Mesothelial cell of epicardium (in vitro differentiated cells): ENCODE measurements around the gene DTNB. TPM values are rescaled to one million over a fixed set of nuclear protein-coding genes. Genes with fewer than 3 reads are reported as not detected.

Source experiments
- DNase-seq, 2 experiments: peaks; one replicate each; pipeline ENCODE4 v3.0.0; 2021; ENCODE audit warnings: low spot score in 2 of 2; ENCODE audit not compliant: unreplicated experiment in 2 of 2
- H3K27ac Mint-ChIP-seq: 2 replicates; pipeline ENCODE4 v1.8.0; 2021; ENCODE audit warnings: mixed read lengths
- H3K27me3 Mint-ChIP-seq: 2 replicates; pipeline ENCODE4 v1.8.0; 2021; ENCODE audit warnings: low read depth, mixed read lengths
- H3K36me3 Mint-ChIP-seq: 2 replicates; pipeline ENCODE4 v1.8.0; 2021; ENCODE audit warnings: mixed read lengths
- H3K4me1 Mint-ChIP-seq: 2 replicates; pipeline ENCODE4 v1.8.0; 2021; ENCODE audit warnings: mixed read lengths
- H3K4me3 Mint-ChIP-seq: 2 replicates; pipeline ENCODE4 v1.8.0; 2021; ENCODE audit warnings: mild to moderate bottlenecking, moderate library complexity, mixed read lengths
- H3K9me3 Mint-ChIP-seq: 2 replicates; pipeline ENCODE4 v1.8.0; 2021; ENCODE audit warnings: mixed read lengths
- total RNA-seq: library from RNA; stranded (reverse); gene quantifications from 3 replicates; pipeline ENCODE4 v1.2.1, GENCODE V29; 2021
- TF ChIP-seq, protein P1 (sequence below): fragments of 200-600 bp; sonication (generic); IDR thresholded peaks from one replicate; pipeline ENCODE4 v1.5.0; 2021; ENCODE audit warnings: antibody characterized with exemption; ENCODE audit not compliant: unreplicated experiment

Gene DTNB
- total RNA-seq, 1 donor from 2014 or later = 36.3 TPM

DNA sequence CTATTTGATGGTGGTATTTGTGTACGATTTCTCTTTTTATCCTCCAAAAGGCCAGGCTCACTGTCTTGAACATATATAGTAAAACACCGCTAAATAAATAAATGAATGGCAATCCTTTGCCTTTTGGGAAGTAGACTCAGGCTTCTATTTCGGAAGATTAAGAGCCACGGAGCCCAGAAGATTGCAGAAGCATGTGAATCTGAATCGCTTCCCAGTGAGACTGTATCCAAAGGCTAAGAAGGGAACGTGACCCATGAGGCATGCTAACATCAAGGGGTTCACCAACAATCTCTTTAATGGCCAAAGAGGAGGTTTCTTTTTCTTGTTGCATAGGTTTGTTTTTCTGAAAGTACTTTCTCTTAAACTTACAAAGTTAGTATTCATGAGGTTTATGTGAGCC is 261.6 kb downstream of the DTNB start:
- no peaks in the 10 kb centered on the region for H3K4me1 Mint-ChIP-seq
- no peak overlapping the region for H3K4me3 Mint-ChIP-seq
- no peaks in the 10 kb centered on the region for H3K27me3 Mint-ChIP-seq
- H3K36me3 Mint-ChIP-seq = peaks cover 5% of the 10 kb centered on the region
- no peak overlapping the region for H3K27ac Mint-ChIP-seq
- TF ChIP-seq, protein P1, sequence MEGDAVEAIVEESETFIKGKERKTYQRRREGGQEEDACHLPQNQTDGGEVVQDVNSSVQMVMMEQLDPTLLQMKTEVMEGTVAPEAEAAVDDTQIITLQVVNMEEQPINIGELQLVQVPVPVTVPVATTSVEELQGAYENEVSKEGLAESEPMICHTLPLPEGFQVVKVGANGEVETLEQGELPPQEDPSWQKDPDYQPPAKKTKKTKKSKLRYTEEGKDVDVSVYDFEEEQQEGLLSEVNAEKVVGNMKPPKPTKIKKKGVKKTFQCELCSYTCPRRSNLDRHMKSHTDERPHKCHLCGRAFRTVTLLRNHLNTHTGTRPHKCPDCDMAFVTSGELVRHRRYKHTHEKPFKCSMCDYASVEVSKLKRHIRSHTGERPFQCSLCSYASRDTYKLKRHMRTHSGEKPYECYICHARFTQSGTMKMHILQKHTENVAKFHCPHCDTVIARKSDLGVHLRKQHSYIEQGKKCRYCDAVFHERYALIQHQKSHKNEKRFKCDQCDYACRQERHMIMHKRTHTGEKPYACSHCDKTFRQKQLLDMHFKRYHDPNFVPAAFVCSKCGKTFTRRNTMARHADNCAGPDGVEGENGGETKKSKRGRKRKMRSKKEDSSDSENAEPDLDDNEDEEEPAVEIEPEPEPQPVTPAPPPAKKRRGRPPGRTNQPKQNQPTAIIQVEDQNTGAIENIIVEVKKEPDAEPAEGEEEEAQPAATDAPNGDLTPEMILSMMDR = no peak
- H3K9me3 Mint-ChIP-seq = no peaks in the 10 kb centered on the region
- no peak for DNase-seq

DNA sequence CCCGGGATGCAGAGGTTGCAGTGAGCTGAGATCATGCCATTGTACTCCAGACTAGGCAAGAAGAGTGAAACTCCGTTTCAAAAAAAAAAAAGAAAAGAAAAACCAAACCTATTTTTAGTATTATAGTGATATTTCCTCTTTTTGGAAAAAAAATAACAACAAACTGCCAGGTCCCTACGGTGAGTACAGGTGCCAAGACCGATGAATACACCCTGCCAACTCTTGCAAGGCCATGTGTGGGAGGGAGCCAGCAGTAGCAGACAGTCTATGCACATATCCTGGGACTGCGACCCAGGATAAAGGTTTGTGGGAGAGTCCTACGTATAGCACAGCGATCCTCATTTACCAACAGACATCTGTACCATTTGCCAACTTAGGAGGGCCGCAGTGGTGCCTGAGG is 262.1 kb downstream of the DTNB start:
- no peak overlapping the region for H3K4me3 Mint-ChIP-seq
- no peaks in the 10 kb centered on the region for H3K4me1 Mint-ChIP-seq
- no peaks in the 10 kb centered on the region for H3K27me3 Mint-ChIP-seq
- H3K36me3 Mint-ChIP-seq = peaks cover 5% of the 10 kb centered on the region
- TF ChIP-seq, protein P1 = no peak
- no peak overlapping the region for H3K27ac Mint-ChIP-seq
- no peak for DNase-seq
- no peaks in the 10 kb centered on the region for H3K9me3 Mint-ChIP-seq

DNA sequence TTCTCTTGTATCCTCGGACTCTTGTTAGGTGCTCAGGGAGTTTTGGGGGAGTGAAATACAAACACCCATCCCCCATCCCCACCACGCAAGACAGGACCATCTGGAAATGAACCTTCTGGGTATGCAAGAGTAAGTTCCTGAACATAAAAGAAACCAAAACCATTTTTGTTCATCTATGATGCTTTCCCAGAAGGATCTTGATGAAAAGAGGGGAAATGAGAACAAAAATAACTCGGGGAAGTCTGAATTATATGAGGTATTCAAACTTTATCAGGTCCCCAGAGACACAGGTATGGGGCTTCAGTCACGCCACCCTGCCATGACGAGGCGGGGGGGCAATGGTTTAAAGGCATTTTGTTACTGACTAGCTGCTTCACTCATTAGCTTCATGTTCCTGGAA is 263.0 kb downstream of the DTNB start:
- no peaks in the 10 kb centered on the region for H3K27me3 Mint-ChIP-seq
- H3K9me3 Mint-ChIP-seq = no peaks in the 10 kb centered on the region
- no peak overlapping the region for H3K27ac Mint-ChIP-seq
- H3K36me3 Mint-ChIP-seq = peaks cover 7% of the 10 kb centered on the region
- H3K4me1 Mint-ChIP-seq = no peaks in the 10 kb centered on the region
- DNase-seq = no peak
- TF ChIP-seq, protein P1 = no peak
- H3K4me3 Mint-ChIP-seq = no peak overlapping the region

GRCh38 chr2:25409468-25409867 is 263.9 kb downstream of the DTNB start:
- no peaks in the 10 kb centered on the region for H3K9me3 Mint-ChIP-seq
- no peaks in the 10 kb centered on the region for H3K27me3 Mint-ChIP-seq
- H3K27ac Mint-ChIP-seq = no peak overlapping the region
- no peak for DNase-seq
- no peak overlapping the region for H3K4me3 Mint-ChIP-seq
- H3K36me3 Mint-ChIP-seq = peaks cover 7% of the 10 kb centered on the region
- no peaks in the 10 kb centered on the region for H3K4me1 Mint-ChIP-seq
- TF ChIP-seq, protein P1 = no peak

- H3K27me3 Mint-ChIP-seq = no peaks in the 10 kb centered on the region
- no peaks in the 10 kb centered on the region for H3K4me1 Mint-ChIP-seq
- H3K27ac Mint-ChIP-seq = no peak overlapping the region
- no peak for DNase-seq
- TF ChIP-seq, protein P1 = no peak
- H3K9me3 Mint-ChIP-seq = no peaks in the 10 kb centered on the region
- no peak overlapping the region for H3K4me3 Mint-ChIP-seq
- peaks cover 7% of the 10 kb centered on the region for H3K36me3 Mint-ChIP-seq
These were observed 264.3 kb downstream of the DTNB start for GRCh38 chr2:25409044-25409443.
